Muscle of back (tissue), 11 donors: ENCODE measurements around the gene XRCC4. TPM values are rescaled to one million over a fixed set of nuclear protein-coding genes. Genes with fewer than 3 reads are reported as not detected.

Experiments used
- DNase-seq, 3 donors: peaks; one replicate each; pipeline versions ENCODE4 v3.0.0 to v3.0.0-alpha.2; 2013
- polyA plus RNA-seq, 10 donors: library from polyadenylated mRNA; unstranded; fragments of 120-200 nt; gene quantifications; one replicate each; pipeline ENCODE4 v1.2.1, GENCODE V29; 2013; ENCODE audit not compliant: insufficient read length in 10 of 10

The XRCC4 gene
- polyA plus RNA-seq, 10 donors = 5.0 to 8.0 (median 6.1) TPM

DNA sequence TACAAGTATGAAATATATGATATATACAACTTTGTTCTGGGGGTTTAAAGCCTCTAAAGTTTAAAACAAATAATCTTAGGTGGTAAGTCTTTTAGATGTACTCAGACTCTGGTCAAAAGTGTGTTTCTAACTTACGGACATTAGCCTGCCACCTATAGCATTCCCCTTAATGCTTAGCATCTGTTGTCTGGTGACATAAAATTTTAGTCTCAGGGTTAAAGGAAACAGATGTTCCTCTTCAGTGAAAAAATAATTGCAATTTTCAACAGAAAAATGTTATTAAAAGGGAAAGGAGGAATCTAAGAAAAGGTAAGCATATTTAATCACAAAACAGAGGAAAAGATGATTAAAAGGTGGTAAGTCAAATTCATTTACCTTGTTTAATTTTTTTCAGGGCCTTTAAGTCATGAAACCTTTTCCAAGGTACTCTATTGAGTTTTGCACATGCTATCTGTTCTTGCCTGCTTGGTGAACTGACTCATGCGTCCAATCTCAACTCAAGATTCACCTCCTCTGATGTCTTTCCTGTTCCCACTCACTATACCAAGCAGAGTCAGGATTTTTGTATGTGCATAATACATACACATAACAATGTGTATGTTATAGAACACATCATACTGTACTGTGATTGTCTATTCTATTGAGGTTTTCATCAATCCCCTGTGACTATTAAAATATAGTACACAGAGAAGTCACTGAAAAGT lies 8.1 kb upstream of the XRCC4 start:
- peak in 1 of 3 donors; percentile 18 for DNase-seq

DNA sequence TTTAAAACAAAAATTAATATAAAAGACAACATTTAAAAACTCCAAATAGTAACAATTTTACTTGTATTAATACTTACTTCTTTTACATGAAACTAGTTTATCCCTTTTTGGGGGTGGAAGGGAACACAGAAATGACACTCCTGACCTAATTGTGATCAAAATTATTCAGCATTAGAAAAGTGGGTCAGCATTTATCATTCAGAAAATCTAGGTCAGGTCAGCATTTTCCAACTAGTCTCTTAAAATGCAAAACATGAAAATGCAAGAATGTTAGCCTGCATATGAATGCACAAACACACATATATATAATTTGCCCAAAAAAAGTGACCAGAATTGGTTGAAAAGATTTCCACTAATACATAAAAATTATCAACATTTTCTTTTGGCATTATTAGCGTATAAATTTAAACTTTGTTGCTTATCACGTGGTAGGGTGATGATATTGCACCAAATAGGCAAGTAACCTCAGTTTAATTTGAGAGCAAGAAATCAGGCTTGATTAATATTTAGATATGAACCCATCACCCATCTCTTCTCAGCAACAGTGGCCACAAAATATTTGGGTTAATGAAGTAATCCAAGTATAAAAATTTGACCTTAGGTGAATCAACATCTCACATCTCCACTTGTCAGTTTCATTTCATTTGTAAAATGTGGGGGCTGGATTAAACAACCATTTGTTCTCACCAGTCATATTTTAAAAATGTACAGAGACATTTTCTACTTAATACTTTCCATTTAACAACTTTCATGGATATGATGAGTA lies 5.9 kb upstream of the XRCC4 start:
- DNase-seq = no peak

DNA sequence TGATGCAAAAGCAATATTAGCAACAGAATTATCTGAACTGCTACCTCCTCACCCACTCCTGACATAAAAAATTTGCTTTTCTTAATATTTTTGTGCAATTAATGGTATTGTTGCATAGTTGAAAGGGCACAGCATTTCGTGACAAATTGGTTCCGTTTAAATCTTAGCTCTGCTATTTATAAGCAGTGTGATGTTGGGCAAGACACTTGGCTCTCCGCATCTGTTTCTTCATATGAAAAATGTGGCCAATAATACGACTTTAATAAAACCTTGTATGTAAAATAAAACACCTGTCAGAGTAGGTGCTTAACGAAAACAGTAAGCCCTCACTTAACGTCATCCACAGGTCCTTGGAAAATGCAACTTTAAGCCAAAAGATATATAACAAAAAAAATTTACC lies 4.4 kb upstream of the XRCC4 start:
- DNase-seq = no peak

- no peak for DNase-seq
Observed at GRCh38 chr5:83077662-83078261, 415 bp downstream of the XRCC4 start.

- no peak for DNase-seq
Observed at GRCh38 chr5:83082750-83083149, 5.4 kb downstream of the XRCC4 start.

- no peak for DNase-seq
Observed at GRCh38 chr5:83084336-83084735, 7.0 kb downstream of the XRCC4 start.

GRCh38 chr5:83085106-83085505 lies 7.8 kb downstream of the XRCC4 start:
- no peak for DNase-seq

DNA sequence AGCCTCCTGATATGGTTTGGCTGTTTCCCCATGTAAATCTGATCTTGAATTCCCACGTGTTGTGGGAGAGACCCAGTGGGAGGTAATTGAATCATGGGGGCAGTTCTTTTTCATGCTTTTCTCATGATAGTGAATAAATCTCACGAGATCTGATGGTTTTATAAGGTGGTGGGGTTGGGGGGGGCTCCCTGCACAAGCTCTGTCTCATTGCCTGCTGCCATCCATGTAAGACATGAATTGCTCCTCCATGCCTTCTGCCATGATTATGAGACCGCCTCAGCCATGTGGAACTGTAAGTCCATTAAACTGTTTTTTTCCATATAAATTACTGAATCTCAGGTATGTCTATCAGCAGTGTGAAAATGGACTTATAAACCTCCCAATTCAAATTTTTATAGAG lies 12.8 kb downstream of the XRCC4 start:
- no peak for DNase-seq

- no peak for DNase-seq
Observed at GRCh38 chr5:83092619-83093018, 15.3 kb downstream of the XRCC4 start.

GRCh38 chr5:83093692-83094091 lies 16.3 kb downstream of the XRCC4 start:
- DNase-seq = no peak

- no peak for DNase-seq
Observed at GRCh38 chr5:83095163-83095956, 18.0 kb downstream of the XRCC4 start.

DNA sequence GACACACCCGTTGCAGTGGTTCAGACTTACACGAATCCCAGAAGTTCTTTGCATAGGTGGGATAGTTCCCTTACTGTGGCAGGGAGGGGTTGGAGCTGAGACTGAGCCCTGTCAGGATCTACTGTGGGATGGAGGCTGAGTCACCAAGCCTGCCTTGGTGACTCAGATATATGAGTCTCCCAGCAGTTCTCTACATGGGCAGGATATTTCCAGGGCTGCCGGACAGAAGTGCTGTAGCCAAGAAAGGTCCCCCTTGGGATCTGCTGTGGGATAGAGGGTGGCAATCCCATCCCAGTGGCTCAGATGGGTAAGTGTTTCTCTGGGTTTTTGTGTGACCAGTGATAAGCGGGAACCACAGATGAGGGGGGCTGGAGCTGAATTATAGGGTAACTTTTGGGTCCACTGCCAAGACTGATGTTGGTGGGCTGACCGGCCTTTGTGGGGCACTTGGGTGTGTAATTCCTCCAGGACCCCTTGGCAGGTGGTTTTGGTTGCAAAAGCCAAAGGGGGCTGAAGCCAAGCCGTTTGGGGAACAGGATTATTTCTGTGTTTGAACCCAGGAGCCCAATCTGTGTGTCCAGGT lies 18.7 kb downstream of the XRCC4 start:
- peak in 1 of 3 donors; percentile 70 for DNase-seq

GRCh38 chr5:83096660-83097339 lies 19.5 kb downstream of the XRCC4 start:
- no peak for DNase-seq

GRCh38 chr5:83097689-83098231 lies 20.4 kb downstream of the XRCC4 start:
- peak in 1 of 3 donors; percentile 11 for DNase-seq

DNA sequence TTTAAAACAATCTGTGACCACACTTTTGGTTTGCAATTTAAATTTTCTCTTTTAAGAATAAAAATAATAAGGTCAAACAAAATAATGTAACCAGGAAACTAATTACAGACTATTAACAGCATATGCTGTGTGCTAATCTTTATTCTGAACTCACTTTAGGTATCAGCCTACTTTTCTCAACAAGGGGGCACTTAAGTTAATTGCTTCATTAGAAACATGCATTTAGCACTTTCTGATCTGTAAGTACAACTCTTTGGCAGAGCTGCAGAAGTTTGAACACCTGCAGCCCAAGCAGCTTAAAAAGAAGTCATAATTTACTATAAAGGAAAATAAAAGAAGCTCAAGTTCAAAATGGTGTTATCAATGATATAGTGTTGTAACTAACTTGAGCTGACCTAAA lies 21.7 kb downstream of the XRCC4 start:
- DNase-seq = no peak

DNA sequence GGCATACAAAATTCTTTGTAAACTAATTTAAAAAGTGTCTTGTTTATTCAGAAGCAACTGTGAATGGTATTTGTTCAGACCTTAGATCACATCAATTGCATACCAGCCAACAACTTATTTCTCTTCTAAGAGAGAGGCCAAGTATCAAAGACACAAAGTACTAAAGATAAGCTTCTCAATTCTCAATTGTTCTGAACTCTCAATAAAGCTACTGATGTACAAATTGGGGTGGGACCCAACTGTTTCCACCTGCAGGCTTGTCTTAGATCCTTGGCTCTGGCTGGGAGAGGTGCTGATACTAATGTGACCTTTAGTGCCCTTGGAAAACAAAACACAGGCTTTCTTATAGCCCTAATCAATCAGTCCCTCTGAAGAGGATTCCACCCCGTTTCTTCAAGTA lies 22.1 kb downstream of the XRCC4 start:
- no peak for DNase-seq

GRCh38 chr5:83101514-83101913 lies 24.2 kb downstream of the XRCC4 start:
- no peak for DNase-seq

DNA sequence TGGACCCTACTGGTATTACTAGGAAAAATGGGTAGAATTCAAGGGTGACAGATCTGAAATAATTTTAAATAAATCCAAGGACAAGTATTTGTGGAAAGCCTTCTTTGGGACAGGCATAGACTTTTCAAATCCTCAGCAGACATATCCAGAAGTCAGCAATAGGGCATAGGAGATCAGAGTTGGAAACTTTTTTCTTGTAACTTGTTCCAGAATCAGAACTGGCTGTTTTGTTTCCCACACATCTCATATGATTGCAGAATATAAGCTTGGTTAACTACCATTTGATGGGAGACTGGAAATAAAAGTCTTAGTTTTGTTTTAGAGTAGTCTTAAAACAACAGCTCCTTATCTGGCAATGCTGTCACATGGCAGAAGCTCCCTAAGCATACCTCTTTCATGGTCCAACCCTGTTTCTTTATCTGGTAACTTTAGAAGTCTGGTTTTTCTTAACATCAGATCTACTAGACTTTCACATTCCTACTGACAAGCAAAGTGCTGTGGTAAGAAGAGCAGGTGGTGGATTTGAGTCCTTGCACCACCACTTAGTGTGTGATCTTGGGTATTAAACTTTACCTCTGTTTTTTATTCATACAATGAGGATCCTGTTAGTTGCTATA lies 25.1 kb downstream of the XRCC4 start:
- no peak for DNase-seq

DNA sequence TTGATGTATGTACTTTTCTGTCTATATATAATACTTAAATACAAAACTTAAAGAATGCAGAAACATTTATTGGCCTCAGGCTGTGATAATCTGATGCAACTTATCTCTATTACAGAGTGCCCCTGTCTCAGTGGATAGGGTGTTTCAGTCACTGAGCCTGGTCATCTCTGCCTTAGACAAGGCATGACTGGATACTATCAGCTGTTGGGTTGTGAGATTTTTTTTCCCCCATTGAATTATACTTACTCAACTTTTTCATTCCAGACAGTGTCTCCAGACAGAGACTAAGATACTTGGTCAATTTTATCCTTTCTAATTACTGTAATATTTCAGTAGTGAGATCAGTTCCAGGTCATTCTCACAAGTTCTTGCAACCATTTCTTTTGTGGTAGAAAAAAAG lies 26.7 kb downstream of the XRCC4 start:
- DNase-seq = no peak

DNA sequence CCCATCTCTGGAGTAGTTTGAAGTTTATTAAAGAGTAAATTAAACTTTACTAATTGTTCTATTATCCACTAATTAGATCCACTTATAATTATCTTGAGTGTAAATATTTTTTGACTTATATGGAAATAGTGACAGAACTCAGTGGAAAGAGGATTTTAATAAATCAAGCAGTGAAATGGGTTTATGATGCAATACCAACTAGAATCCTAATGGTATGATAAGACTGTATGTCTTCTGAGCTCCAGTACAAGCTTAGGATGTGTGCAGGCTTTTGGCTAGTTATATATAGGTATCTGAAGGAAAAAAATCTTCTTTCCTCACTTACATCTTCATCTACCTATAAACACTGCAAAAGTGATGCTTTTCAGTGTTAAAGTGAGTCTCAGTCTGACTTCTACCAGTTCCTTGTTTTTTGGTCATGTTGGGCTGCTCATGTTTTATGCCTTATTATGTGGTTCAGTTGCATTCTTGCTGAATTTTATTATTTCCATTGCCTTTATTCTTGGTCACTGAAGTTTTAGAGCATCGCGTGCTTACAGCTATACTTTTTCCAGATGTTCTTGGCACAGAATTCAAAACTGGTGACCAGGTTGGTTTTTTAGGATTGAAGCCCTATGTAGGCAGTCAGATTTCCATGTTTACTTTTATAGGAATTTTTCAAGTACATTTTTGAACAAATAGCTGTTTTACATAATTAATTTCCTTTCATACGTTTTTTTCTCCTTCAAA lies 30.5 kb downstream of the XRCC4 start:
- DNase-seq = no peak
